Naive thymus-derived CD8-positive, alpha-beta T cell (primary cell): ENCODE results near the gene TCTN1. TPM values are rescaled to one million over a fixed set of nuclear protein-coding genes. Genes with fewer than 3 reads are reported as not detected.

Experiments
- ATAC-seq, 2 donors: fragments of 150-1000 bp; cut with Tn5 transposase in 1 of 2; sonication (Bioruptor Pico), chemical (Tn5 transposase) in 1 of 2; 1 replicate in 1 of 2; 2 replicates in 1 of 2; pipeline ENCODE4 v1.10.0; 2021; ENCODE audit warnings: mild to moderate bottlenecking in 2 of 2, moderate library complexity in 2 of 2
- POLR2A ChIA-PET: fragments of 350-600 bp; sonication (Branson Sonifier 250); formaldehyde crosslinking; loops from one replicate; lab custom pipeline; 2021; ENCODE audit warnings: antibody characterized with exemption; lab: Charles Lee
- DNase-seq, 10 donors: peaks; one replicate each; pipeline versions ENCODE4 v3.0.0 to v3.0.0-alpha.2; 2020 to 2022
- H3K27ac Mint-ChIP-seq, 10 donors: one replicate each; pipeline ENCODE4 v1.8.0; 2020 to 2022; ENCODE audit warnings: mild to moderate bottlenecking in 10 of 10, mixed read lengths in 10 of 10, moderate library complexity in 4 of 10, inconsistent platforms in 1 of 10
- H3K27me3 Mint-ChIP-seq, 5 donors: one replicate each; pipeline ENCODE4 v1.8.0; 2021 to 2022; ENCODE audit warnings: mixed read lengths in 5 of 5
- H3K36me3 Mint-ChIP-seq, 3 donors: one replicate each; pipeline ENCODE4 v1.8.0; 2020 to 2022; ENCODE audit warnings: mixed read lengths in 3 of 3, mild to moderate bottlenecking in 2 of 3, inconsistent platforms in 1 of 3
- H3K4me1 Mint-ChIP-seq, 4 donors: one replicate each; pipeline ENCODE4 v1.8.0; 2021 to 2022; ENCODE audit warnings: mixed read lengths in 4 of 4
- H3K4me3 Mint-ChIP-seq, 10 donors: one replicate each; pipeline ENCODE4 v1.8.0; 2020 to 2022; ENCODE audit warnings: mild to moderate bottlenecking in 10 of 10, mixed read lengths in 10 of 10, moderate library complexity in 6 of 10, inconsistent platforms in 1 of 10
- H3K9me3 Mint-ChIP-seq, 9 donors: one replicate each; pipeline ENCODE4 v1.8.0; 2020 to 2022; ENCODE audit warnings: mixed read lengths in 9 of 9, mild to moderate bottlenecking in 3 of 9, inconsistent platforms in 1 of 9, moderate library complexity in 1 of 9
- polyA plus RNA-seq, 3 donors: library from polyadenylated mRNA; unstranded; fragments of 300-500 nt; fragmentation: Illumina TruSeq; gene quantifications; one replicate each; pipeline ENCODE4 v1.2.3, GENCODE V29; 2021
- total RNA-seq, 8 experiments: library from RNA in 2 of 8; stranded (reverse) in 2 of 8; gene quantifications; one replicate each; pipeline ENCODE4 v1.2.3 and lab custom pipeline; 2021 to 2026

Gene TCTN1
- total and polyA plus RNA-seq, 5 experiments from 2014 or later = 8.7 to 16.4 (median 13.6) TPM

GRCh38 chr12:110668480-110669192 is 54.7 kb downstream of the TCTN1 start:
- Mint-ChIP-seq H3K4me3 (peak overlapping the region in 8 of 10 donors; percentile 12 to 79 (median 44)), H3K4me1 (peaks cover 21 to 76% (median 24%) of the 10 kb centered on the region in 4 donors), H3K9me3 (peaks cover 0 to 31% (median 8%) of the 10 kb centered on the region in 9 donors), H3K27me3 (no peaks in the 10 kb centered on the region), H3K36me3 (peaks cover 17 to 25% (median 23%) of the 10 kb centered on the region in 3 donors), H3K27ac (peak overlapping the region in 8 of 10 donors; percentile 83 to 95 (median 90))
- POLR2A ChIA-PET = interaction anchor here (0.6 to 2.0 kb wide), 4 partner anchors 9 to 55 kb away, joined by 3 to 7 read pairs (median 4); partner anchors contain the start of gene TCTN1
- no peak for DNase-seq
- no peak for ATAC-seq

GRCh38 chr12:110669193-110669502 is 55.2 kb downstream of the TCTN1 start:
- peaks cover 0 to 32% (median 8%) of the 10 kb centered on the region in 9 donors for H3K9me3 Mint-ChIP-seq
- ATAC-seq = peak; percentile 27 to 43
- peaks cover 21 to 76% (median 24%) of the 10 kb centered on the region in 4 donors for H3K4me1 Mint-ChIP-seq
- peaks cover 15 to 26% (median 23%) of the 10 kb centered on the region in 3 donors for H3K36me3 Mint-ChIP-seq
- peak overlapping the region in 8 of 10 donors; percentile 12 to 79 (median 46) for H3K4me3 Mint-ChIP-seq
- POLR2A ChIA-PET = interaction anchor here (0.6 to 2.0 kb wide), 3 partner anchors 9 to 56 kb away, joined by 3 to 7 read pairs (median 5); partner anchors contain the start of gene TCTN1
- DNase-seq = no peak
- no peaks in the 10 kb centered on the region for H3K27me3 Mint-ChIP-seq
- H3K27ac Mint-ChIP-seq = peak overlapping the region in 9 of 10 donors; percentile 61 to 95 (median 90)

- peak overlapping the region; percentile 84 to 95 (median 89) for H3K27ac Mint-ChIP-seq
- H3K27me3 Mint-ChIP-seq = no peaks in the 10 kb centered on the region
- peaks cover 0 to 28% (median 9%) of the 10 kb centered on the region in 9 donors for H3K9me3 Mint-ChIP-seq
- DNase-seq = peak in 2 of 10 donors; percentile 18 to 31
- H3K36me3 Mint-ChIP-seq = peaks cover 10 to 24% (median 19%) of the 10 kb centered on the region in 3 donors
- peaks cover 25 to 76% (median 28%) of the 10 kb centered on the region in 4 donors for H3K4me1 Mint-ChIP-seq
- H3K4me3 Mint-ChIP-seq = peak overlapping the region in 9 of 10 donors; percentile 5 to 79 (median 61)
- ATAC-seq = peak; percentile 83 to 85
- POLR2A ChIA-PET = interaction anchor here (0.6 to 2.0 kb wide), 2 partner anchors 8 to 64 kb away, joined by 3 to 7 read pairs; no protein-coding TSS in a partner anchor
These were observed 56.3 kb downstream of the TCTN1 start for GRCh38 chr12:110670161-110670701.

- H3K4me3 Mint-ChIP-seq = peak overlapping the region in 3 of 10 donors; percentile 30 to 48 (median 32)
- ATAC-seq (no peak), DNase-seq (no peak)
- H3K9me3 Mint-ChIP-seq = peaks cover 0 to 12% (median 4%) of the 10 kb centered on the region in 9 donors
- peaks cover 5 to 12% (median 7%) of the 10 kb centered on the region in 3 donors for H3K36me3 Mint-ChIP-seq
- POLR2A ChIA-PET = interaction anchor here (0.6 to 1.4 kb wide), 3 partner anchors 12 to 71 kb away, joined by 3 to 4 read pairs (median 4); partner anchors contain the start of gene HVCN1
- no peaks in the 10 kb centered on the region for H3K27me3 Mint-ChIP-seq
- H3K4me1 Mint-ChIP-seq = peaks cover 28 to 83% (median 43%) of the 10 kb centered on the region in 4 donors
- H3K27ac Mint-ChIP-seq = peak overlapping the region in 4 of 10 donors; percentile 56 to 90 (median 83)
These were observed 62.2 kb downstream of the TCTN1 start for GRCh38 chr12:110676171-110676570.

GRCh38 chr12:110677206-110677911 is 63.4 kb downstream of the TCTN1 start:
- Mint-ChIP-seq H3K36me3 (peaks cover 7 to 20% (median 8%) of the 10 kb centered on the region in 3 donors), H3K4me1 (peaks cover 31 to 79% (median 45%) of the 10 kb centered on the region in 4 donors), H3K4me3 (peak overlapping the region; percentile 24 to 95 (median 75)), H3K27ac (peak overlapping the region; percentile 79 to 96 (median 88)), H3K9me3 (peaks cover 0 to 12% (median 4%) of the 10 kb centered on the region in 9 donors), H3K27me3 (no peaks in the 10 kb centered on the region)
- POLR2A ChIA-PET = interaction anchor here (0.6 to 3.2 kb wide), 6 partner anchors 8 to 63 kb away, joined by 3 to 24 read pairs (median 4); partner anchors contain the start of genes HVCN1 and TCTN1
- DNase-seq (peak in 3 of 10 donors; percentile 29 to 37 (median 30)), ATAC-seq (peak; percentile 81 to 84)

- H3K36me3 Mint-ChIP-seq = peaks cover 7 to 23% (median 8%) of the 10 kb centered on the region in 3 donors
- ATAC-seq (peak in 1 of 2 donors; percentile 16), DNase-seq (no peak)
- POLR2A ChIA-PET = interaction anchor here (0.7 to 3.2 kb wide), 5 partner anchors 9 to 64 kb away, joined by 4 to 24 read pairs (median 7); partner anchors contain the start of genes HVCN1 and TCTN1
- H3K27ac Mint-ChIP-seq = peak overlapping the region; percentile 79 to 96 (median 88)
- H3K9me3 Mint-ChIP-seq = peaks cover 0 to 12% (median 4%) of the 10 kb centered on the region in 9 donors
- H3K4me1 Mint-ChIP-seq = peaks cover 29 to 77% (median 45%) of the 10 kb centered on the region in 4 donors
- peak overlapping the region; percentile 25 to 95 (median 75) for H3K4me3 Mint-ChIP-seq
- H3K27me3 Mint-ChIP-seq = no peaks in the 10 kb centered on the region
These were observed 64.1 kb downstream of the TCTN1 start for GRCh38 chr12:110677982-110678381.

GRCh38 chr12:110679201-110679600 is 65.3 kb downstream of the TCTN1 start:
- no peak for ATAC-seq
- POLR2A ChIA-PET = interaction anchor here (3.2 kb wide), 1 partner anchor 11 kb away, joined by 24 read pairs; the partner anchor contains the start of gene HVCN1
- H3K4me1 Mint-ChIP-seq = peaks cover 28 to 73% (median 45%) of the 10 kb centered on the region in 4 donors

GRCh38 chr12:110680032-110680431 is 66.1 kb downstream of the TCTN1 start:
- Mint-ChIP-seq H3K27me3 (no peaks in the 10 kb centered on the region), H3K36me3 (peaks cover 6 to 24% (median 6%) of the 10 kb centered on the region in 3 donors), H3K9me3 (peaks cover 0 to under 1% (median 0%) of the 10 kb centered on the region in 9 donors), H3K4me1 (peaks cover 24 to 71% (median 43%) of the 10 kb centered on the region in 4 donors), H3K4me3 (peak overlapping the region in 1 of 10 donors; percentile 58), H3K27ac (peak overlapping the region in 6 of 10 donors; percentile 2 to 82 (median 48))
- no peak for ATAC-seq
- no peak for DNase-seq
- POLR2A ChIA-PET = interaction anchor here (3.2 kb wide), 1 partner anchor 10 kb away, joined by 24 read pairs; the partner anchor contains the start of gene HVCN1

More at GRCh38 chr12:110679201-110679600, 65.3 kb downstream of the TCTN1 start:
- Mint-ChIP-seq H3K27me3 (no peaks in the 10 kb centered on the region), H3K36me3 (peaks cover 7 to 21% (median 8%) of the 10 kb centered on the region in 3 donors), H3K9me3 (peaks cover 0 to 9% (median 3%) of the 10 kb centered on the region in 9 donors), H3K27ac (peak overlapping the region in 3 of 10 donors; percentile 19 to 87 (median 28)), H3K4me3 (no peak overlapping the region)
- DNase-seq = no peak

GRCh38 chr12:110683888-110684287 is 70.0 kb downstream of the TCTN1 start:
- no peak overlapping the region for H3K27ac Mint-ChIP-seq
- peak overlapping the region in 1 of 10 donors; percentile 40 for H3K4me3 Mint-ChIP-seq
- no peak for DNase-seq
- peaks cover 17 to 71% (median 40%) of the 10 kb centered on the region in 4 donors for H3K4me1 Mint-ChIP-seq
- POLR2A ChIA-PET = no interaction called here
- peaks cover 0 to 1% (median 0%) of the 10 kb centered on the region in 9 donors for H3K9me3 Mint-ChIP-seq
- no peaks in the 10 kb centered on the region for H3K27me3 Mint-ChIP-seq
- H3K36me3 Mint-ChIP-seq = peaks cover 12 to 38% (median 13%) of the 10 kb centered on the region in 3 donors
- no peak for ATAC-seq

- POLR2A ChIA-PET = no interaction called here
- Mint-ChIP-seq H3K27ac (peak overlapping the region in 1 of 10 donors; percentile 29), H3K4me1 (peaks cover 18 to 66% (median 38%) of the 10 kb centered on the region in 4 donors), H3K9me3 (peaks cover 0 to 1% (median 0%) of the 10 kb centered on the region in 9 donors), H3K36me3 (peaks cover 12 to 38% (median 13%) of the 10 kb centered on the region in 3 donors), H3K27me3 (no peaks in the 10 kb centered on the region), H3K4me3 (peak overlapping the region in 1 of 10 donors; percentile 54)
- ATAC-seq = no peak
- no peak for DNase-seq
These were observed 70.4 kb downstream of the TCTN1 start for GRCh38 chr12:110684312-110684836.

GRCh38 chr12:110686294-110686903 is 72.5 kb downstream of the TCTN1 start:
- Mint-ChIP-seq H3K36me3 (peaks cover 12 to 38% (median 13%) of the 10 kb centered on the region in 3 donors), H3K27ac (peak overlapping the region in 6 of 10 donors; percentile 25 to 76 (median 56)), H3K27me3 (no peaks in the 10 kb centered on the region), H3K4me1 (peaks cover 21 to 65% (median 42%) of the 10 kb centered on the region in 4 donors), H3K9me3 (peaks cover 0 to 1% (median 0%) of the 10 kb centered on the region in 9 donors), H3K4me3 (peak overlapping the region in 9 of 10 donors; percentile 49 to 98 (median 86))
- DNase-seq (no peak), ATAC-seq (no peak)
- POLR2A ChIA-PET = interaction anchor here (0.6 to 1.1 kb wide), 3 partner anchors 20 to 184 kb away, joined by 3 to 7 read pairs (median 3); partner anchors contain the start of gene RAD9B
